ENCODE results near the gene TTC34. TPM values are rescaled to one million over a fixed set of nuclear protein-coding genes. Genes with fewer than 3 reads are reported as not detected.

The TTC34 gene
- total RNA-seq, 1 experiment from 2014 or later: 0.03 TPM

GRCh38 chr1:2642131-2642559 lies 159.3 kb downstream of the TTC34 start:
- Histone ChIP-seq H3K9me3 (replicated peaks) (peaks cover 2% of the 10 kb centered on the region), H3K4me1 (replicated peaks) (peaks cover 14% of the 10 kb centered on the region), H3K4me3 (peak overlapping the region; percentile 65), H3K27me3 (replicated peaks) (no peaks in the 10 kb centered on the region), H3K36me3 (no peaks in the 10 kb centered on the region), H3K27ac (no peak overlapping the region)
- DNase-seq (ENCODE audit: low read depth in 1 of 2, low spot score in 2 of 2): peak in 1 of 2 experiments; percentile 45

GRCh38 chr1:2641381-2642130 lies 159.9 kb downstream of the TTC34 start:
- Histone ChIP-seq H3K4me3 (no peak overlapping the region; the same call in 1 of the 2 replicates), H3K27me3 (replicated peaks) (no peaks in the 10 kb centered on the region), H3K4me1 (replicated peaks) (peaks cover 14% of the 10 kb centered on the region), H3K27ac (no peak overlapping the region), H3K36me3 (no peaks in the 10 kb centered on the region), H3K9me3 (replicated peaks) (peaks cover 2% of the 10 kb centered on the region)
- no peak for DNase-seq (ENCODE audit: low read depth in 1 of 2, low spot score in 2 of 2)

- no peak overlapping the region for H3K27ac ChIP-seq
- H3K4me1 ChIP-seq (replicated peaks): peaks cover 14% of the 10 kb centered on the region
- DNase-seq (ENCODE audit: low read depth in 1 of 2, low spot score in 2 of 2): no peak
- no peak overlapping the region for H3K4me3 ChIP-seq
- H3K9me3 ChIP-seq (replicated peaks): no peaks in the 10 kb centered on the region; the same call in 1 of the 2 replicates
- no peaks in the 10 kb centered on the region for H3K27me3 ChIP-seq (replicated peaks)
- no peaks in the 10 kb centered on the region for H3K36me3 ChIP-seq
Measured at GRCh38 chr1:2640626-2641025, 160.9 kb downstream of the TTC34 start.

- H3K4me3 ChIP-seq: no peak overlapping the region
- no peaks in the 10 kb centered on the region for H3K36me3 ChIP-seq
- no peaks in the 10 kb centered on the region for H3K27me3 ChIP-seq (replicated peaks)
- DNase-seq (ENCODE audit: low read depth in 1 of 2, low spot score in 2 of 2): no peak
- no peak overlapping the region for H3K27ac ChIP-seq
- no peaks in the 10 kb centered on the region; the same call in 1 of the 2 replicates for H3K9me3 ChIP-seq (replicated peaks)
- peaks cover 14% of the 10 kb centered on the region for H3K4me1 ChIP-seq (replicated peaks)
Measured at GRCh38 chr1:2639607-2640521, 161.6 kb downstream of the TTC34 start.

GRCh38 chr1:2639203-2639602 lies 162.3 kb downstream of the TTC34 start:
- Histone ChIP-seq H3K9me3 (replicated peaks) (no peaks in the 10 kb centered on the region; the same call in 1 of the 2 replicates), H3K4me1 (replicated peaks) (peaks cover 14% of the 10 kb centered on the region), H3K36me3 (no peaks in the 10 kb centered on the region), H3K27ac (no peak overlapping the region), H3K27me3 (replicated peaks) (no peaks in the 10 kb centered on the region), H3K4me3 (no peak overlapping the region)
- no peak for DNase-seq (ENCODE audit: low read depth in 1 of 2, low spot score in 2 of 2)

- no peaks in the 10 kb centered on the region for H3K27me3 ChIP-seq (replicated peaks)
- H3K4me1 ChIP-seq (replicated peaks): peaks cover 14% of the 10 kb centered on the region
- H3K27ac ChIP-seq: no peak overlapping the region
- H3K4me3 ChIP-seq: no peak overlapping the region
- no peaks in the 10 kb centered on the region; the same call in 1 of the 2 replicates for H3K9me3 ChIP-seq (replicated peaks)
- no peaks in the 10 kb centered on the region for H3K36me3 ChIP-seq
- DNase-seq (ENCODE audit: low read depth in 1 of 2, low spot score in 2 of 2): peak in 1 of 2 experiments; percentile 40
Measured at GRCh38 chr1:2638466-2639115, 162.9 kb downstream of the TTC34 start.

GRCh38 chr1:2637442-2638145 lies 163.9 kb downstream of the TTC34 start:
- Histone ChIP-seq H3K27ac (no peak overlapping the region), H3K4me3 (no peak overlapping the region)

GRCh38 chr1:2636733-2637132 lies 164.8 kb downstream of the TTC34 start:
- Histone ChIP-seq H3K9me3 (replicated peaks) (no peaks in the 10 kb centered on the region), H3K4me3 (no peak overlapping the region), H3K27ac (no peak overlapping the region), H3K36me3 (no peaks in the 10 kb centered on the region), H3K27me3 (replicated peaks) (no peaks in the 10 kb centered on the region), H3K4me1 (replicated peaks) (peaks cover under 1% of the 10 kb centered on the region; the same call in 1 of the 2 replicates)
- peak in 1 of 2 experiments; percentile 18 for DNase-seq (ENCODE audit: low read depth in 1 of 2, low spot score in 2 of 2)

More at GRCh38 chr1:2637442-2638145, 163.9 kb downstream of the TTC34 start:
- peak in 1 of 2 experiments; percentile 32 for DNase-seq (ENCODE audit: low read depth in 1 of 2, low spot score in 2 of 2)
- H3K27me3 ChIP-seq (replicated peaks): no peaks in the 10 kb centered on the region
- no peaks in the 10 kb centered on the region for H3K36me3 ChIP-seq
- no peaks in the 10 kb centered on the region; the same call in 1 of the 2 replicates for H3K9me3 ChIP-seq (replicated peaks)
- peaks cover 9% of the 10 kb centered on the region for H3K4me1 ChIP-seq (replicated peaks)

- Histone ChIP-seq H3K4me1 (replicated peaks) (no peaks in the 10 kb centered on the region), H3K27me3 (replicated peaks) (no peaks in the 10 kb centered on the region), H3K36me3 (no peaks in the 10 kb centered on the region), H3K27ac (no peak overlapping the region), H3K4me3 (no peak overlapping the region), H3K9me3 (replicated peaks) (no peaks in the 10 kb centered on the region)
- DNase-seq (ENCODE audit: low read depth in 1 of 2, low spot score in 2 of 2): no peak
Measured at GRCh38 chr1:2635361-2636010, 166.0 kb downstream of the TTC34 start.

- no peaks in the 10 kb centered on the region for H3K36me3 ChIP-seq
- H3K27ac ChIP-seq: no peak overlapping the region
- H3K9me3 ChIP-seq (replicated peaks): no peaks in the 10 kb centered on the region
- H3K4me3 ChIP-seq: no peak overlapping the region
- peaks cover 11% of the 10 kb centered on the region for H3K27me3 ChIP-seq (replicated peaks)
- DNase-seq (ENCODE audit: low read depth in 1 of 2, low spot score in 2 of 2): no peak
- no peaks in the 10 kb centered on the region for H3K4me1 ChIP-seq (replicated peaks)
Measured at GRCh38 chr1:2633936-2634491, 167.5 kb downstream of the TTC34 start.

GRCh38 chr1:2633366-2633935 lies 168.0 kb downstream of the TTC34 start:
- Histone ChIP-seq H3K4me1 (replicated peaks) (no peaks in the 10 kb centered on the region), H3K36me3 (no peaks in the 10 kb centered on the region), H3K27ac (no peak overlapping the region), H3K4me3 (no peak overlapping the region), H3K9me3 (replicated peaks) (no peaks in the 10 kb centered on the region), H3K27me3 (replicated peaks) (peaks cover 12% of the 10 kb centered on the region)
- no peak for DNase-seq (ENCODE audit: low read depth in 1 of 2, low spot score in 2 of 2)

Data from SJSA1 (cell line).